IPS-15b (cell line): ENCODE data around the gene EPM2AIP1.
"Not testable (repeated sequence)": the region's sequence is repeated elsewhere in the genome, so short reads cannot be mapped to it uniquely, and the experiment has no call there.

Experiments
- H3K27me3 ChIP-seq: one replicate; pipeline ENCODE4 v1.6.1; 2013; ENCODE audit warnings: low read length; ENCODE audit not compliant: control insufficient read depth, insufficient read depth
- H3K36me3 ChIP-seq: one replicate; pipeline ENCODE4 v1.6.1; 2013; ENCODE audit warnings: low read length; ENCODE audit not compliant: control insufficient read depth, insufficient read depth
- H3K4me1 ChIP-seq: one replicate; pipeline ENCODE4 v1.6.1; 2013; ENCODE audit warnings: mild to moderate bottlenecking, low read length; ENCODE audit not compliant: control insufficient read depth, insufficient read depth
- H3K4me3 ChIP-seq: one replicate; pipeline ENCODE4 v1.5.1; 2013; ENCODE audit warnings: low read depth, low read length
- H3K9ac ChIP-seq: one replicate; pipeline ENCODE4 v1.6.1; 2013; ENCODE audit warnings: low read depth, mild to moderate bottlenecking, low read length
- H3K9me3 ChIP-seq: one replicate; pipeline ENCODE4 v1.6.1; 2013; ENCODE audit warnings: mild to moderate bottlenecking, low read length; ENCODE audit not compliant: control insufficient read depth, insufficient read depth

Gene EPM2AIP1

DNA sequence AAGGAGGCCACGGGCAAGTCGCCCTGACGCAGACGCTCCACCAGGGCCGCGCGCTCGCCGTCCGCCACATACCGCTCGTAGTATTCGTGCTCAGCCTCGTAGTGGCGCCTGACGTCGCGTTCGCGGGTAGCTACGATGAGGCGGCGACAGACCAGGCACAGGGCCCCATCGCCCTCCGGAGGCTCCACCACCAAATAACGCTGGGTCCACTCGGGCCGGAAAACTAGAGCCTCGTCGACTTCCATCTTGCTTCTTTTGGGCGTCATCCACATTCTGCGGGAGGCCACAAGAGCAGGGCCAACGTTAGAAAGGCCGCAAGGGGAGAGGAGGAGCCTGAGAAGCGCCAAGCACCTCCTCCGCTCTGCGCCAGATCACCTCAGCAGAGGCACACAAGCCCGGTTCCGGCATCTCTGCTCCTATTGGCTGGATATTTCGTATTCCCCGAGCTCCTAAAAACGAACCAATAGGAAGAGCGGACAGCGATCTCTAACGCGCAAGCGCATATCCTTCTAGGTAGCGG is at the start of gene EPM2AIP1:
TSS of gene EPM2AIP1 (minus strand) at position 326 of the 520 bp plus-strand sequence. CDS start at position 272, 54 bp downstream.
- Histone ChIP-seq H3K9ac (peak within 1 kb of the TSS; percentile 96), H3K27me3 (no peaks in the 10 kb centered on the region), H3K36me3 (no peaks in the 10 kb centered on the region), H3K9me3 (no peaks in the 10 kb centered on the region), H3K4me3 (peak within 1 kb of the TSS; percentile 98), H3K4me1 (peaks cover 4% of the 10 kb centered on the region)

DNA sequence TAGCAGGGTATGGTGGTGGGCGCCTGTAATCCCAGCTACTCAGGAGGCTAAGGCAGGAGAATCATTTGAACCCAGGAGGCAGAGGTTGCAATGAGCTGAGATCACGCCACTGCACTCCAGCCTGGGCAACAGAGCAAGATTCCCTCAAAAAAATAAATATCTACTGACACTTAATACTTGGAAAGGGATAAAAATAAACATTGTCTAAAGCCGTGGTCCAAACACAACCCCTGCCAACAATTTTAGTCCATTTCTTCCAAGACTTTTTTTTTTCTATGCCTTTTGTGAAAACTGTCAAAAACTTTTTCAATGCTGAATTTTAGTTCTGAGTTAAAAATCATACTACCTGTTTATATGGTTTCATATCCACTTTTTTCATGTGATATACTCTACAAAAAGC is 49.8 kb upstream of the EPM2AIP1 start:
- H3K27me3 ChIP-seq, H3K4me3 ChIP-seq, H3K9me3 ChIP-seq, H3K9ac ChIP-seq, H3K4me1 ChIP-seq: not testable (repeated sequence)
- H3K36me3 ChIP-seq = peaks cover 20% of the 10 kb centered on the region

DNA sequence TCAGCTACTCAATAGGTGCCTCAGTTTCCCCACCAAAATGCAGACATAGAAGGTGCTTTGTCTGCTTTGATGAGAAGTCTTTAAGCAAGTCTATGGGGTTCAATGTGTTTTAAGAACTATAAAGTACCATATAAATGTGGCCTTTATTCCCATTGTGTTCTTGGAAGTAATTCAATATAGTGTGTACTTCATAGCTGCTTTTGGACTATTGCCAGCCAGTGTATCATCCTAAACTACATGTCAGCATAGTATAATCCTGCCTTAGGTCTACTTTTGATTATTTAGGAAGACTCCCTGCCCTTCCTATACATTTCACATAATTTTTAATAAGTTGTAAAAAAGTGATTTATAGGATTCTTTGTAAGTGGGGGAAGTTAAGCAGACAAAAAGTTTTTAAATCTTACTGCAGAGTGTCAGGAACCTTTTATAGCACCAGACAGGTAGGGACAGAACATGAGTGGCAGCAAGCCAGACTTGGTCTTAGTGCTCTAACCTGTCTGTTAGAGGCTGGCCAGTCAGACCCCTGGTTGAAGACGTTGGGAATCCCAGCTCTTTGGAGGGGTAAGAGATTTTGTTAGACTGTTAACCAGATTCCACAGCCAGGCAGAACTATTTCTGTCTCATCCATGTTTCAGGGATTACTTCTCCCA is 48.7 kb upstream of the EPM2AIP1 start:
- H3K9ac ChIP-seq = no peak overlapping the region
- no peaks in the 10 kb centered on the region for H3K9me3 ChIP-seq
- no peak overlapping the region for H3K4me3 ChIP-seq
- no peaks in the 10 kb centered on the region for H3K4me1 ChIP-seq
- H3K36me3 ChIP-seq = peaks cover 15% of the 10 kb centered on the region
- H3K27me3 ChIP-seq = no peaks in the 10 kb centered on the region

DNA sequence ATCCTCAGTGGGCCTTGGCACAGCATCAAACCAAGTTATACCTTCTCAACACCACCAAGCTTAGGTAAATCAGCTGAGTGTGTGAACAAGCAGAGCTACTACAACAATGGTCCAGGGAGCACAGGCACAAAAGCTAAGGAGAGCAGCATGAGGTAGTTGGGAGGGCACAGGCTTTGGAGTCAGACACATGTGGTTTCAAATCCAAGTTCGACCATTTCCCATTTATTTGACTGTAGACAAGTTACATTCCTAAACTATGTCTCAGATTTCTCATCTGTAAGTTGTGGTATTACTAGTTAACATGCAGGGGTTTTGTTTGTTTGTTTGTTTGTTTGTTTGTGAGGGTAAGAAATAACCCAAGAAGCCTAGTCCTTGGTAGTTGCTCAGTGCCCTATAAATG is 47.3 kb upstream of the EPM2AIP1 start:
- H3K4me1 ChIP-seq = no peaks in the 10 kb centered on the region
- no peaks in the 10 kb centered on the region for H3K27me3 ChIP-seq
- H3K4me3 ChIP-seq = no peak overlapping the region
- H3K9ac ChIP-seq = no peak overlapping the region
- H3K9me3 ChIP-seq = no peaks in the 10 kb centered on the region
- H3K36me3 ChIP-seq = peaks cover 18% of the 10 kb centered on the region

DNA sequence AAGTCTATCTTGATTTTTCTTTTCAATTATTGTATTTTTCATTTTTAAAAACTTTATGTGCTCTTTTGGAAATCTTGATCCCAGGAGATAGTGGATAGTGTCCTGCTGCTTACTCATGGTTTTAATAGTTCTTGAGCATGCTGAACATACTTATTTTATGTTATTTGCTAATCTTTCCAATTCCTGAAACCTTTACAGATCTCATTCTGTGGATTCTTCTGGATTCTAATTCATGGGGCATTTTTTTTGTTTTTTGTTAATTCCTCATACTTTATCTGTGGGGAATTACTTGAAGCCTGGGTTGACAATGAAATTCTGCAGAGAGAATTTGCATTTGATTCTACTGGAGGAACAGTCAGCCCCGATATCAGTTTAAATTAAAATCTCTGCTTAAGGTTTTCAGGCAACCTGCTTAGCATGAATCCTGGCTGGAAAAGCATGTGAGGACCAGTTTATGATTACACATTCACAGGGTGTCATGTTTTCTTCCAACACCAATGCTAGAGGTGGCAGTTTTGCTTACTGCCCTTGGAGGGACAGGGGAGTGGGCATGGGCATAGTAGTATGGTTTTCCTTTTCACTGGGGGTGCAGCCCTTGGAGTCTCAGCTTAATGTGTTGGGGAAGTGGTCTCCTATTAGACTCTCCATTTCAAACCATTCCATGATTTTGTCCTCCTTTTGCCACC is 46.4 kb upstream of the EPM2AIP1 start:
- H3K36me3 ChIP-seq = peaks cover 18% of the 10 kb centered on the region
- H3K9me3 ChIP-seq = no peaks in the 10 kb centered on the region
- H3K27me3 ChIP-seq = no peaks in the 10 kb centered on the region
- no peak overlapping the region for H3K4me3 ChIP-seq
- no peaks in the 10 kb centered on the region for H3K4me1 ChIP-seq
- H3K9ac ChIP-seq = no peak overlapping the region

DNA sequence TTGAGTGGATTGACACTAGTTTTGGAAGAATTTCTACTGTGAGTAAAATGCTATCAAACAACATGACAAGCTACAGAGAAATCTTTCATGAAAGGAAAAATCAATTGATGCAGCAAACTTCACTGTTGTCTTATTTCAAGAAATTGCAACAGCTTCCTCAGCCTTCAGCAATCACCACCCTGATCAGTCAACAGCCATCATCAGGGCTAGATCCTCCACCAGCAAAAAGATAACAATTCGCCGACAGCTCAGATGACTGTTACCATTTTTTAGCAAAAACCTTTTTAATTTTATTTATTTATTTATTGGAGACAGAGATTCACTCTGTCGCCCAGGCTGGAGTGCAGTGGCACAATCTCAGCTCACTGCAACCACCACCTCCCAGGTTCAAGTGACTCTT is 44.4 kb upstream of the EPM2AIP1 start:
- H3K4me1 ChIP-seq = no peaks in the 10 kb centered on the region
- H3K4me3 ChIP-seq = no peak overlapping the region
- no peaks in the 10 kb centered on the region for H3K9me3 ChIP-seq
- H3K27me3 ChIP-seq = no peaks in the 10 kb centered on the region
- no peak overlapping the region for H3K9ac ChIP-seq
- peaks cover 18% of the 10 kb centered on the region for H3K36me3 ChIP-seq

DNA sequence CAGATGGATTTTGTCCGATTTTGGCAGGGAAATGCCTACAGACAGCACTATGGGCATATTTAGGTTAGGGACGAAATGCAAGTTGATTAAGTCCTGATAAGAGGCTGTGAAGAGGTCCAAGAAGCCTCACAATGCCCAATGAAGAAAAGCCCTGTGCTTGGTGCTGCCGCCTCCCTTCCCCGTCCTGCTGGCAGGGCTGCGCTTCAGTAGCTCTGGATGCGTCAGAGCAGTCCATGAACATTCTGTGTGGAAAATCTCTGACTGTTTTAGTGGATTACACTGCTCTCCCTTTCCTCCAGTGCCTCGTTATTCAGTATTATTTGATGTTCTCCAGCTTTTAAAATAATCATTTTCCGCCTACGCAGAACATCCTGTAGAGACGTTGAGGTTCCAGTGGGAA is 40.0 kb upstream of the EPM2AIP1 start:
- no peaks in the 10 kb centered on the region for H3K27me3 ChIP-seq
- peaks cover 14% of the 10 kb centered on the region for H3K36me3 ChIP-seq
- no peaks in the 10 kb centered on the region for H3K4me1 ChIP-seq
- no peaks in the 10 kb centered on the region for H3K9me3 ChIP-seq
- H3K9ac ChIP-seq = no peak overlapping the region
- H3K4me3 ChIP-seq = no peak overlapping the region

DNA sequence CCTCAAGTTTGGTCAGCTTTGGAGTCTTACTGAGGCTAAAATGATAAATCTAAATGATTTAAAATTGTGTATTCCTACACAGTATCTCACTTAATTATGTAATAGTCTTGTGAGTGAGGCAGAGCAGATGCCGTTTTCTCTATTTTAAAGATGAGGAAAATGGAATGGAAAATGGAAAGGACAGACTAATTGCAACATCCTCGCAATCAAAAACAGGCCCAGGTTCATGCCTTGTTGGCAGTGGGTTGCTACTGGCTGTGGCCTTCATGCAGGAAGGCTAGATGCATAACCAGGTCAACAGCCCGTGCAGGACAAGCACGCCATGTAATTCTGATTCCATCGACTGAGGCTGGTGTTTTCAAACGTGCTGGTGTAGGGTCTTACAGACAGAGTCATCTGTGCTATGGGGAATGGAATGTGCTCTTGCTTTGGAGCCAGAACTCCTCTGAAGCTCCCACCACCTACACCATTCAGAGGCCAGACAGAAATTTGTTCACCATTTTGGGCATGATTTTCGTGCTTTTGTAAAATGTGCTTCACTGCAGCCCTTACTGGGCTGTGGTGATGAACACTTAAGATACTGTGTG is 38.3 kb upstream of the EPM2AIP1 start:
- Histone ChIP-seq H3K27me3 (no peaks in the 10 kb centered on the region), H3K4me1 (no peaks in the 10 kb centered on the region), H3K36me3 (peaks cover 16% of the 10 kb centered on the region), H3K9ac (no peak overlapping the region), H3K9me3 (no peaks in the 10 kb centered on the region), H3K4me3 (no peak overlapping the region)

DNA sequence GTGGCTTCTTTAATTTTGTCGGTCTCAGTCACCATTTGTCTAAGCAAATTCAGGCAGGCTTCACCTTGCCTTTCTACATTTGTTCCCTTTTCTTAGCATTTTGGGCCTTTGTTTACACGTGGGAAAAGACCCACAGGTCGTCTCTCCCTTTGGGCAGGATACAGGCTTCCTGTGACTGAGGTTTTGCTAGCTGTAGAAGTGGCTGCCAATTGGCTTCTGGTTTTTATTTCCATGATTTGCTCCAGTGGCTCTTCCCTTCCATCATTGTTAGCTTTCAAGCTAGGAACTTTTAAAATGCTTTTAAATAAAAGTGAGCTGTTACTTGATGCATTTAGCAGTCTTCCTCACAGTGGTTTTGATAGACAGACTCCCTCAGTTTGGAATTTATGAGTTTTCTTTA is 37.7 kb upstream of the EPM2AIP1 start:
- no peak overlapping the region for H3K9ac ChIP-seq
- H3K4me3 ChIP-seq = no peak overlapping the region
- peaks cover 21% of the 10 kb centered on the region for H3K36me3 ChIP-seq
- H3K4me1 ChIP-seq = no peaks in the 10 kb centered on the region
- H3K27me3 ChIP-seq = no peaks in the 10 kb centered on the region
- no peaks in the 10 kb centered on the region for H3K9me3 ChIP-seq

DNA sequence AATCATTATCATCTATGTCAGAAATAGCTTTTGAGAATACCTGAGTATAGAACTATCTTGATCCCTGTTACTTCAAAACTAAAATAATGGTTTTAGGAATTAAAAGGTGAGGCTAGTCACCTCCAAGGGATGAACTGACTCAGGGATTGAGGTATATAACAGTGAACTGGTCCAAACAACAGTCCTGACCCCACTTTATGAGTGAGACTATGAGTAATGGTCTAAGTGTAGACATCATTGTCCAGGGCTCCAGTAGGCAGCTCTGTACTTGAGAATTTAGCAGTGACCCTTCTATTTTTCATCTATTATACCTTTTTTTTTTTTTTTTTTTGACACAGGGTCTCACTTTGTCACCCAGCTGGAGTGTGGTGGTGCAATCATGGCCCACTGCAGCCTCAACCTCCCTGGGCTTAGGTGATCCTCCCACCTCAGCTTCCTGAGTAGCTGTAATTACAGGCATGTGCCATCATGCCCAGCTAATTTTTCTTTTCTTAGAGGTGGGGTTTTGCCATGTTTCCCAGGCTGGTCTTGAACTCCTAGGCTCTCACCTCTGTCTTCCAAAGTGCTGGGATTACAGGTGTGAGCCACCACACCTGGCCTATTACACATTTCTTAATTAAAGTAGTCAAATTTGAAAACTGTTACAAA is 36.7 kb upstream of the EPM2AIP1 start:
- H3K4me3 ChIP-seq = no peak overlapping the region
- H3K27me3 ChIP-seq = no peaks in the 10 kb centered on the region
- H3K36me3 ChIP-seq = peaks cover 19% of the 10 kb centered on the region
- no peak overlapping the region for H3K9ac ChIP-seq
- no peaks in the 10 kb centered on the region for H3K9me3 ChIP-seq
- no peaks in the 10 kb centered on the region for H3K4me1 ChIP-seq

DNA sequence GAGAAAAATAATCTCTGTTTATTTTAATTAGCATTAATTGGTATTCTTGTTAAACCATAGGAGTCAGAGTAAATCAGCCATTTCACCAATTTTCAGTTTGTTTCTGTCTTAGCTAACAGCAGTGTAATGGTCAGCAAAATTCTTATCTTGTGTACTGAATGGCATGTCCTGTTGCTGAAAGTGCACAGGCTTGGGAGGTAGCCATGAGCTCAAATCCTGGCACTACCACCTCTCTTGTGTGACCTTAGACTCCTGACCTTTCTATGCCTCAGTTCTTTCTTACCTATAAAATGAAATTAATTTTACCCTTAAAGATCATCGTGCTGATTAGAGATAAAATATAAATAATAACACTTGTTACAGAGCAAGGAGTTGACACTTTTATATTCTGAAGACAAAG is 36.2 kb upstream of the EPM2AIP1 start:
- Histone ChIP-seq H3K9me3 (no peaks in the 10 kb centered on the region), H3K36me3 (peaks cover 19% of the 10 kb centered on the region), H3K4me3 (no peak overlapping the region), H3K9ac (no peak overlapping the region), H3K4me1 (no peaks in the 10 kb centered on the region), H3K27me3 (no peaks in the 10 kb centered on the region)
